CD4-positive, alpha-beta T cell treated with Interleukin-15 for 4 hours (primary cell): Measurements from ENCODE around the gene PRKAG2.

Source experiments
- DNase-seq: peaks from one replicate; pipeline ENCODE4 v3.0.0-alpha.2; 2020; ENCODE audit warnings: low spot score

PRKAG2 gene

GRCh38 chr7:151865070-151865670 is 11.7 kb downstream of the PRKAG2 start:
- no peak for DNase-seq

- no peak for DNase-seq
These were observed 12.4 kb downstream of the PRKAG2 start for GRCh38 chr7:151864561-151864960.

DNA sequence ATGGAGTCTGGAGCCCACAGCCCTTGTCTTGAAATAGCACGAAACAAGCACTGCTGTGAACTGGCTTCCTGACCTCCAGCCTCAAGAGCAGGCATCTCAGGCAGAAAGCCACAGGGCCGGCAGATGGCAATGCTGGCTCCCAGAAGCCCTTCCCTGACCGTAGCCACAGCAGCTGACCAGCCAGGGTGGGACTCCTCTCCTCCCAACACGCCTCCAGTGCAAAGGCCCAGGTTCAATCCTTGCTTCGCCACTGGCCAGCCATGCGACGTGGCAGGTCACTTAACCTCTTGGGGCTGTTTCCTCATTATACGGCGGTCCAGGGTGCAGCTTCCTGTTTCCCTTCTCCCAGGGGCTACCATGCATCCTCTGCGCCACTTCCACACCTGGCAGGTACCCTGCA is 12.8 kb downstream of the PRKAG2 start:
- DNase-seq, result no peak

DNA sequence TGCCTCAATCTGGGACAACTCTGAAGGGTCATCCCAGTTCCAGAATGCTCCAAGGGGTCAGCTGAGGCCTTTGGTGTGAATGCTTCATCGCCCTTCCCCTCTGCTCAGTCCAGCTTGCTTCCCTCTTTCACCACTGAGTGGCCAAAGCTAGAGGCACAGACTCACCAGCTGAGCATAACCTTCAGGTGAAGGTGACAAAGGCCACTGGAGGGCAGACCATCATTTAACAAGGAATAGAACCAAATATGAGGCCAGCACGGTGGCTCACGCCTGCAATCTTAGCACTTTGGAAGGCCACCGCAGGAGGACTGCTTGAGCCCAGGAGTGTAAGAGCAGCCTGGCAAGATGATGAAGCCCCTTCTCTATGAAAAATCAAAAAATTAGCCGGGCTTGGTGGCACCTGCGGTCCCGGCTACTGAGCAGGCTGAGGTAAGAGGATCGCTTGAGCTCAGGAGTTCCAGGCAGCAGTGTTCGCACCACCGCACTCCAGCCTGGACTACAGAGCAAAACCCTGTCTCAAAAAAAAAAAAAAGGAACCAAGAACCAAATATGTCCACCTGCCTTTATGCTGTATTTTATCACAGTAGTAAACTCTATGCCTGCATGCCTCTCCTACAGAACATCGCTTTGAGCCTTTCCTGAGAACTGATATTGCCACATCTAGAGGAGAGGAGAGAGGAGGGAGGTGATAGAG is 13.4 kb downstream of the PRKAG2 start:
- no peak for DNase-seq

DNA sequence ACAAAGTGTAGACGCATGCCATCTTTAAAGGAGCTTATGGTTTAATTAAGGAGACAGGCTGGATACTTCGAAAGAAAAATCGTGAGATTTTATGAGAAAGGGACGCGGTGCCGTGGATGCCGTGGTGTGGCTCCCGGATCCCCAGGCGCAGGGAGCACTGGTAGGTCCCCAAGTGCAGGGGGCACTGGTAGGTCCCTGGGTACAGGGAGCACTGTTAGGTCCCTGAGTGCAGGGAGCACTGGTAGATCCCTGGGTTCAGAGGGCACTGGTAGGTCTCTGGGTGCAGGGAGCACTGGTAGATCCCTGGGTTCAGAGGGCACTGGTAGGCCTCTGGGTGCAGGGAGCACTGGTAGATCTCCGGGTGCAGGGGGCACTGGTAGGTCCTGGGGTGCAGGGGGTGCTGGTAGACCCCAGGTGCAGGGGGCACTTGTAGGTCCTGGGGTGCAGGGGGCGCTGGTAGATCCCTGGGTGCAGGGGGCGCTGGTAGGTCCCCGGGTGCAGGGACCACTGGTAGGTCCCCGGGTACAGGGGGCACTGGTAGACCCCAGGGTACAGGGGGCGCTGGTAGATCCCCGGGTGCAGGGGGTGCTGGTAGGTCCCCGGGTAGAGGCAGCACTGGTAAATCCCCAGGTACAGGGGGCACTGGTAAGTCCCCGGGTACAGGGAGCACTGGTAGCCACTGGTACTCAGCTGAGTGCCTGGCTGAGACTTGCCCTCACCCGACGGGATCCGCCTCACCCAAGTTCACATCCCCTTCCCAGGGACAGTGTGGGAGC is 14.1 kb downstream of the PRKAG2 start:
- DNase-seq, result no peak

GRCh38 chr7:151861881-151862280 is 15.0 kb downstream of the PRKAG2 start:
- DNase-seq, result no peak

- no peak for DNase-seq
These were observed 16.1 kb downstream of the PRKAG2 start for GRCh38 chr7:151860771-151861170.

DNA sequence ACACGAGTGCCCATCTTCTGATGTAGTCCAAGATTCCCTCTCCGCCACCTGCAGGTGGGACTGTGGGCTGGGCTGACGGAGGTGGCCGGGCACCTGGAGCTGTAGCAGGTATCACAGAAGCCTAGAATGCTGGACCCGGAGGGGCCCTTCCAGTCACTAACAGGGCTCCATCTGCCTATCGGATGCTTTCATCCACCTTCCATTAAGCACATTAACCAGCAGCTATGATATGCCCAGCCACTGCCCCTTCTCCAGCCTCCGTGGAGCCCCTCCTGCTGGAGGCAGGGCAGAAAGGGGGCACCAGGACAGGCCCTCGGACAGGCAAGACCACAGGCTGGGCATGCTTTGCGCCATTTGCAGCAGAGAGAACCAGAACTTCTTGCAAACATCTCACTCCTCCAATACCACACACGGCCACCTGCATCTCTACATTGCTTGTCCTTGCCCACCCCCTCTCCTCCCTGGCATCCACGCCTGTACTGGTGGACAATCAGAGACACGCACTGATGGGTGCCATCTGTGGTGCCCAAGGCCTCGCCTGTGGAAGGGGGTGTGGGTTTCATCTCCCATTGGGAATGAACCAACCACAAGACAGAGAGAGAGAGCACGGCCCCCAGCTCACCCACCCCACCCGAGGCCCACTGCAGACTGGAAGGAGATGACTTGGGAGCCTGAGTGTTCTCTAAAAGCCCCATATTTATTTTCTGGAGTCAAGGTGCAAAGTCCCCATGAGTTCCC is 16.8 kb downstream of the PRKAG2 start:
- no peak for DNase-seq

GRCh38 chr7:151859111-151859947 is 17.6 kb downstream of the PRKAG2 start:
- no peak for DNase-seq

GRCh38 chr7:151858456-151858855 is 18.5 kb downstream of the PRKAG2 start:
- DNase-seq, result no peak

GRCh38 chr7:151857866-151858450 is 19.0 kb downstream of the PRKAG2 start:
- DNase-seq, result no peak

- DNase-seq, result no peak
These were observed 19.5 kb downstream of the PRKAG2 start for GRCh38 chr7:151857412-151857811.

- DNase-seq, result no peak
These were observed 20.4 kb downstream of the PRKAG2 start for GRCh38 chr7:151856516-151856915.

- DNase-seq, result no peak
These were observed 20.8 kb downstream of the PRKAG2 start for GRCh38 chr7:151856098-151856497.

GRCh38 chr7:151854720-151855071 is 22.2 kb downstream of the PRKAG2 start:
- DNase-seq, result no peak

- DNase-seq, result no peak
These were observed 22.8 kb downstream of the PRKAG2 start for GRCh38 chr7:151853896-151854719.

DNA sequence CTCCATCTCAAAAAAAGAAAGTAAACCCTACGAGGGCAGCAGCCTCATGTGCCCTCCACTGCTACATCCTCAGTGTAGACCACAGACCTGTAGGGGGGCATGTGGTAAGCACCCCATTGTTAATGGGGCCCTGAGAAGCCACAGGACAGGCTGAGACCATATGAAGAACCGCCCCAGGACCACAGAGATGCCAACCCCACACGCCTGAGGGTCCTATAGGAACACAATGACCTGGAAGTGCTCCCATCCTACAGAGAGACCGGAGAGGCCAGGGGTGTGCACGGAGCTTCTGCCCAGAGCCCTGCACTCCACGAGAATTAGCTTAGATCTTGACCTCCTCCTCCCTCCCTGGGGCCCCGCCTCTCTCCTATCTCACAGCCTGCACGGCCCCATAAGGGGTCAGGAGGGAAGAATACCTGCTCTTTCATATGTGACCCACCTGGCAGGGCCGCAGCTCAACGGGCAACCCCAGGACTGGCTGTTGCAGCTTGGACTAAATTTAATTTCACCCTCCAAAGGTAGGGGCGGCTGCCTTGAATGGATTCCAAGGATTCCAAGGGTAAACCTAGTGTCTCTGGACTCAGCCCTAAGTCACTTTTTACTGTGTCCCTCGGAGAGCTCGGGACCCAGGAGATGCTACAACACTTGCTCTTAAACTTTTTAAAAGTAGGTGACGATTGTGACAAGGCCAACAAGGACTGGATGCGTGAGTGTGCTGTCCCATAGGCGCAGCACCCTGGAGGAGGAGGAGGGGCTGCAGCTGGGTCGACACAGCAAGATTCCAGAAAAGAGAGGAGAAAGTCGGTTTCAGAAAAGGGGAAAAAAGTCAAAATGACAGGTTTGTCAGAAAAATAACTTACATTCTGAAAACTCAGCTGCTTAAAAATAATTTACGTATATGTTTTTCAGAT is 24.2 kb downstream of the PRKAG2 start:
- DNase-seq, result no peak

- no peak for DNase-seq
These were observed 25.1 kb downstream of the PRKAG2 start for GRCh38 chr7:151851782-151852181.

DNA sequence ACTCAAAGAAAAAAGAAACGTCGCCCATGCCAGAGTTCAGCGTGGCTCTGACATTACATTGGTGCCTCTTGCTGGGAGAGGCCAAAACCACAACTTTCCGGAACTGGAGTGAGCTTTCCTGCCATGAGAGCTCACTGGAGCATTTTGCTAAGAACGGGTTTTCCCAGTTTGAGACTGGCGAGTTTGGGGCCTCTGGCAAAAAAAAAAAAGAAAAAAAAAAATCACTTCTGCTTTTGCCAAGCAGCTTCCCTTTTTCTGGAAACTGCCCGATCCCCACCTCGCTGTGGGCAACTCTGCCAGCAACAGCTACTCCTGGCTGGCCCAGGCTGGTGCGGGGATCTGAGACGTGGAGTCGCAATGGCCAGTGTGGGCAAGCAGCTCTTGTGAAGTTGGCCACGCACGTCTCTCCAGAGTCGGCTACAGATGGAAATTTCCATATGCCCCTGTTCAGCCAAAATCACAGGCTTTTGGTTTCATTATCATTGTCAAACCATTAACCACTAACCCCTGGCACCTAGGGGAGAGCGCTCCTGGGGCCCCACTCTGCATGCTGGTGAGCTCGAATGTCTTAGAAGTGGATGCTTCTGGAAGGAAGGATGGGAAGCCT is 25.7 kb downstream of the PRKAG2 start:
- DNase-seq, result no peak
